Ovary (tissue), 9 donors: ENCODE measurements around the gene MYOC. TPM values are rescaled to one million over a fixed set of nuclear protein-coding genes. Genes with fewer than 3 reads are reported as not detected.

Source experiments
- DNase-seq, 5 donors: peaks; one replicate each; pipeline ENCODE4 v3.0.0-alpha.2; 2019 to 2020
- H3K27ac ChIP-seq, 2 donors: fragments of 200-600 bp; one replicate each; pipeline versions ENCODE4 v1.5.1 to v1.8.0; 2019 to 2022
- H3K27me3 ChIP-seq: fragments of 200-600 bp; one replicate; pipeline ENCODE4 v1.8.0; 2022
- H3K36me3 ChIP-seq: fragments of 200-600 bp; sonication (generic); one replicate; pipeline ENCODE4 v1.5.1; 2019
- H3K4me1 ChIP-seq: one replicate; pipeline ENCODE4 v1.8.1; 2013; ENCODE audit warnings: mild to moderate bottlenecking, moderate library complexity; ENCODE audit not compliant: insufficient read depth
- H3K4me3 ChIP-seq: fragments of 200-600 bp; sonication (generic); one replicate; pipeline ENCODE4 v1.5.1; 2017
- H3K9me3 ChIP-seq, 2 donors: fragments of 200-600 bp in 1 of 2; sonication (generic) in 1 of 2; one replicate each; pipeline versions ENCODE4 v1.5.1 to v1.8.1; 2013 to 2019; ENCODE audit warnings: mild to moderate bottlenecking in 1 of 2, moderate library complexity in 1 of 2
- EP300 ChIP-seq: sonication (generic); formaldehyde crosslinking; IDR thresholded peaks from one replicate; pipeline ENCODE4 v1.6.1; 2017; ENCODE audit warnings: antibody characterized with exemption
- POLR2A ChIP-seq: fragments of 450-650 bp; IDR thresholded peaks from one replicate; pipeline ENCODE4 v1.6.1; 2017; ENCODE audit warnings: antibody characterized with exemption, mild to moderate bottlenecking, moderate library complexity
- WGBS, 3 donors: extraction: QIAGEN DNeasy Blood & Tissue Kit in 1 of 3; methylation state at CpG; one replicate each; pipeline versions ENCODE4 v1.1.5 to v1.1.7; 2013 to 2017; 5-methylcytosine and 5-hydroxymethylcytosine counted together
- intact Hi-C, 4 donors: fragments of 100-400 bp; cut with DNase I; formaldehyde crosslinking; loops; one replicate each; pipeline versions ENCODE4 v1.11.0 to v1.15.1; 2022 to 2023
- polyA plus RNA-seq, 2 donors: library from polyadenylated mRNA; stranded (reverse); fragments of 200-250 nt in 1 of 2; fragments of 350-450 nt in 1 of 2; fragmentation: Illumina TruSeq in 1 of 2; extraction: RNeasy Lipid Tissue Mini Kit (QIAGEN cat#74804) in 1 of 2; gene quantifications; one replicate each; pipeline ENCODE4 v1.2.3, GENCODE V29; 2013 to 2014
- total RNA-seq, 7 donors: library from RNA; depleted of rRNA in 2 of 7; stranded (reverse); fragments of >200 nt in 2 of 7; fragmentation: NEBNext Ultra II Directional in 3 of 7; extraction: Animal tissue kit (Norgen Biotek cat#: 25700) in 3 of 7; gene quantifications; one replicate each; pipeline versions ENCODE4 v1.1.0 to v1.2.4, GENCODE V29; 2016 to 2023
- TF ChIP-seq, protein P1 (sequence below), 3 donors: fragments of 450-650 bp in 2 of 3; fragments of 200-600 bp in 1 of 3; IDR thresholded peaks; one replicate each; pipeline versions ENCODE4 v1.5.1 to v1.8.0; 2016 to 2022; ENCODE audit warnings: antibody characterized with exemption in 3 of 3, mild to moderate bottlenecking in 1 of 3
- donor health status: DM: no; HTN: no; CAD: no; lungs with moderate emphysema.
- donor health status: DM: no; HTN: no; CAD: no.
- donor health status: Bipolar disorder and iron deficiency.
- donor health status: DM: yes; HTN: yes; CAD: no.
- donor health status: DM: no; HTN: no; CAD: no.
- donor health status: DM: yes; HTN: yes; CAD: no.

The MYOC gene
- total and polyA plus RNA-seq, 9 donors = 0.56 to 9.4 (median 1.1) TPM; not detected in 1

DNA sequence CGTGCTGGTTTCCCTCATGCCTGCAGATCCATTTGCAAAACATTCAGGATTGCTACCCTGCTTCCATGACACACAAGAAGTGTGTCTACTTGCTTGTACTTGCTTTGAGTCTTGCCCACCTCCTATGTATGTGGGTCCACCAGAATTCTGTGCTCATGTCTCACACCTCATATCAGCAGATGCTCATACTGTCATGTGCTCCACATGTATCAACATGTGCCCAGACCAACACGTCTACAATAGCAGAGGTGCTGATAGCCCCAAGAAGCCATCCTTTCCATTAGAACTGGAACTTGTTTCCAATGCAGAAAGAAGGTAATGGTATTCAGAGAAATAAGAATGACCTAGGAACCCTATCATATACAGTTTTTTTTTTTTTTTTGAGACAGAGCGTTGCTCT lies 27.9 kb upstream of the MYOC start:
- TF ChIP-seq POLR2A (no peak), EP300 (no peak)
- TF ChIP-seq, protein P1, sequence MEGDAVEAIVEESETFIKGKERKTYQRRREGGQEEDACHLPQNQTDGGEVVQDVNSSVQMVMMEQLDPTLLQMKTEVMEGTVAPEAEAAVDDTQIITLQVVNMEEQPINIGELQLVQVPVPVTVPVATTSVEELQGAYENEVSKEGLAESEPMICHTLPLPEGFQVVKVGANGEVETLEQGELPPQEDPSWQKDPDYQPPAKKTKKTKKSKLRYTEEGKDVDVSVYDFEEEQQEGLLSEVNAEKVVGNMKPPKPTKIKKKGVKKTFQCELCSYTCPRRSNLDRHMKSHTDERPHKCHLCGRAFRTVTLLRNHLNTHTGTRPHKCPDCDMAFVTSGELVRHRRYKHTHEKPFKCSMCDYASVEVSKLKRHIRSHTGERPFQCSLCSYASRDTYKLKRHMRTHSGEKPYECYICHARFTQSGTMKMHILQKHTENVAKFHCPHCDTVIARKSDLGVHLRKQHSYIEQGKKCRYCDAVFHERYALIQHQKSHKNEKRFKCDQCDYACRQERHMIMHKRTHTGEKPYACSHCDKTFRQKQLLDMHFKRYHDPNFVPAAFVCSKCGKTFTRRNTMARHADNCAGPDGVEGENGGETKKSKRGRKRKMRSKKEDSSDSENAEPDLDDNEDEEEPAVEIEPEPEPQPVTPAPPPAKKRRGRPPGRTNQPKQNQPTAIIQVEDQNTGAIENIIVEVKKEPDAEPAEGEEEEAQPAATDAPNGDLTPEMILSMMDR (IDR thresholded peaks at IDR 0.05) = no peak
- H3K36me3 ChIP-seq = no peaks in the 10 kb centered on the region
- no peak overlapping the region for H3K4me3 ChIP-seq
- DNase-seq = no peak
- no peak overlapping the region for H3K27ac ChIP-seq
- WGBS, 3 donors = 94 to 97% (median 96%) methylated on average over 3 of the region's 3 CpGs
- intact Hi-C loops = loop anchor here in 1 of 4 donors (5.0 kb wide), 1 partner anchor 97 kb away; no protein-coding TSS in a partner anchor
- no peaks in the 10 kb centered on the region for H3K9me3 ChIP-seq
- no peaks in the 10 kb centered on the region for H3K4me1 ChIP-seq
- H3K27me3 ChIP-seq = no peaks in the 10 kb centered on the region

GRCh38 chr1:171676823-171677222 lies 24.3 kb upstream of the MYOC start:
- H3K36me3 ChIP-seq = no peaks in the 10 kb centered on the region
- no peaks in the 10 kb centered on the region for H3K9me3 ChIP-seq
- H3K27me3 ChIP-seq = no peaks in the 10 kb centered on the region
- no peak overlapping the region for H3K27ac ChIP-seq
- H3K4me1 ChIP-seq = no peaks in the 10 kb centered on the region
- intact Hi-C loops = no loop called here
- TF ChIP-seq, protein P1 (IDR thresholded peaks at IDR 0.05) = no peak
- TF ChIP-seq EP300 = no peak
- TF ChIP-seq POLR2A = no peak
- 71 to 83% (median 82%) methylated on average over 2 of the region's 2 CpGs for WGBS, 3 donors
- no peak overlapping the region for H3K4me3 ChIP-seq
- no peak for DNase-seq

- no peak for DNase-seq
- 62 to 67% (median 64%) methylated on average over 3 of the region's 3 CpGs for WGBS, 3 donors
- H3K4me1 ChIP-seq = no peaks in the 10 kb centered on the region
- no peaks in the 10 kb centered on the region for H3K36me3 ChIP-seq
- intact Hi-C loops = no loop called here
- H3K4me3 ChIP-seq = no peak overlapping the region
- no peak for TF ChIP-seq POLR2A
- TF ChIP-seq, protein P1 (IDR thresholded peaks at IDR 0.05) = no peak
- no peak for TF ChIP-seq EP300
- H3K9me3 ChIP-seq = no peaks in the 10 kb centered on the region
- H3K27me3 ChIP-seq = no peaks in the 10 kb centered on the region
- H3K27ac ChIP-seq = no peak overlapping the region
Observed at GRCh38 chr1:171674431-171675405, 22.2 kb upstream of the MYOC start.

- Histone ChIP-seq H3K4me1 (no peaks in the 10 kb centered on the region), H3K36me3 (no peaks in the 10 kb centered on the region), H3K9me3 (no peaks in the 10 kb centered on the region), H3K4me3 (no peak overlapping the region), H3K27ac (no peak overlapping the region), H3K27me3 (no peaks in the 10 kb centered on the region)
- DNase-seq = no peak
- intact Hi-C loops = no loop called here
- no peak for TF ChIP-seq POLR2A
- no peak for TF ChIP-seq EP300
- TF ChIP-seq, protein P1 (IDR thresholded peaks at IDR 0.05) = no peak
- WGBS, 3 donors = 97 to 98% (median 98%) methylated on average over 28 of the region's 28 CpGs
Observed at GRCh38 chr1:171670739-171671138, 18.3 kb upstream of the MYOC start.
